Brain microvascular endothelial cell (primary cell): ENCODE results near the gene IFIT3.
"Not testable (repeated sequence)": the region's sequence is repeated elsewhere in the genome, so short reads cannot be mapped to it uniquely, and the experiment has no call there.

ENCODE experiments used
- DNase-seq: peaks from one replicate; pipeline ENCODE4 v3.0.0-alpha.2; 2020
- H3K27ac ChIP-seq: fragments of 250-450 bp; sonication (Bioruptor Pico); 2 replicates; pipeline ENCODE4 v1.5.1; 2020; ENCODE audit warnings: mild to moderate bottlenecking, moderate library complexity
- H3K27me3 ChIP-seq: fragments of 250-450 bp; sonication (Bioruptor Pico); replicated peaks from 2 replicates; pipeline ENCODE4 v1.5.1; 2020; ENCODE audit warnings: mild to moderate bottlenecking
- H3K36me3 ChIP-seq: fragments of 250-450 bp; sonication (Bioruptor Pico); replicated peaks from 2 replicates; pipeline ENCODE4 v1.5.1; 2020; ENCODE audit warnings: mild to moderate bottlenecking
- H3K4me3 ChIP-seq: 2 replicates; pipeline ENCODE4 v1.5.1; 2011; ENCODE audit warnings: low read depth, mild to moderate bottlenecking, control low read depth, low read length, moderate library complexity
- CTCF ChIP-seq: IDR thresholded peaks from 2 replicates; pipeline ENCODE4 v1.5.1; 2011; ENCODE audit warnings: low read depth, mild to moderate bottlenecking, moderate library complexity, low read length, control low read depth, inconsistent platforms; ENCODE audit errors: missing control alignments
- in situ Hi-C: cut with HindIII; loops from 2 replicates; pipeline ENCODE4 v1.10.0; 2017; ENCODE audit warnings: low sequenced_read_pairs, low pct_ligation_motif_present

IFIT3 gene

GRCh38 chr10:89348481-89348880 is 20.7 kb downstream of the IFIT3 start:
- no peak for DNase-seq
- in situ Hi-C loops: no loop called here
- Histone ChIP-seq H3K36me3 (no peaks in the 10 kb centered on the region), H3K27me3 (no peaks in the 10 kb centered on the region), H3K27ac (no peak overlapping the region), H3K4me3 (no peak overlapping the region)
- TF ChIP-seq CTCF: no peak

- Histone ChIP-seq H3K36me3 (no peaks in the 10 kb centered on the region), H3K4me3 (no peak overlapping the region), H3K27ac (no peak overlapping the region), H3K27me3 (no peaks in the 10 kb centered on the region)
- TF ChIP-seq CTCF: no peak
- no peak for DNase-seq
- in situ Hi-C loops: no loop called here
Observed at GRCh38 chr10:89348975-89349374, 21.2 kb downstream of the IFIT3 start.

- H3K27ac ChIP-seq: peak overlapping the region; percentile 78
- in situ Hi-C loops, H3K36me3 ChIP-seq, H3K4me3 ChIP-seq, H3K27me3 ChIP-seq, DNase-seq: not testable (repeated sequence)
Observed at GRCh38 chr10:89350631-89351315, 23.0 kb downstream of the IFIT3 start.

- Histone ChIP-seq H3K4me3 (no peak overlapping the region), H3K27me3 (no peaks in the 10 kb centered on the region), H3K36me3 (no peaks in the 10 kb centered on the region), H3K27ac (peak overlapping the region; percentile 78)
- DNase-seq: no peak
- no peak for TF ChIP-seq CTCF
- in situ Hi-C loops: no loop called here
Observed at GRCh38 chr10:89351412-89351779, 23.6 kb downstream of the IFIT3 start.

GRCh38 chr10:89351780-89352597 is 24.2 kb downstream of the IFIT3 start:
- H3K4me3 ChIP-seq: peak overlapping the region; percentile 42
- peak; percentile 93 for DNase-seq
- in situ Hi-C loops: no loop called here
- H3K27ac ChIP-seq: peak overlapping the region; percentile 78
- TF ChIP-seq CTCF: no peak
- H3K36me3 ChIP-seq: no peaks in the 10 kb centered on the region
- no peaks in the 10 kb centered on the region for H3K27me3 ChIP-seq

- in situ Hi-C loops: no loop called here
- H3K36me3 ChIP-seq: no peaks in the 10 kb centered on the region
- no peaks in the 10 kb centered on the region for H3K27me3 ChIP-seq
- peak overlapping the region; percentile 78 for H3K27ac ChIP-seq
- no peak for TF ChIP-seq CTCF
- no peak for DNase-seq
- H3K4me3 ChIP-seq: no peak overlapping the region
Observed at GRCh38 chr10:89352802-89353201, 25.0 kb downstream of the IFIT3 start.
